NCI-H2196 treated with DMSO at 0.1 percent for 48 hours (cell line): ENCODE results near the gene ERICH6.
"Not testable (repeated sequence)": the region's sequence is repeated elsewhere in the genome, so short reads cannot be mapped to it uniquely, and the experiment has no call there.

ENCODE experiments used
- DNase-seq: peaks from one replicate; lab custom pipeline; 2025; ENCODE audit not compliant: unreplicated experiment; lab: John Stamatoyannopoulos, UW

ERICH6 gene

DNA sequence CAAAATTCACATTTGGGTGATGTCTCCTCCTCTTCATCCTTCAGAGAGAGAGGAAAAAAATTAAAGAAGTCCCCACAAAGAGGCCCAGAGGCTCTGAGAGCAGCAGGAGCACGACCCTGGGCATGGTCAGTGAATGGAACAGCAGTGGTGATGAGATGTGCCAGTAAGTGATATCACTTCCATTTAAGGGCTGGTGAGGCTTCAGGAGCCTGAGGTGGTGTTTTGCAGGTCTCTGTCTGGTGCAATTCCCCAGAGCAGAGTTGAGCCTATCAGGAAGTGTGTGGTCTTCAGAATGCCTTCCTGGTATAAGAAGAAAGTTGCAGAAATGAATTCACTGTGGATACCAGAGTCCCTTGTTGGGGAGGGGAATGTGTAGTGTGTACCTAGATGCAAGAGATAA is 21.4 kb downstream of the ERICH6 start:
- DNase-seq = no peak

DNA sequence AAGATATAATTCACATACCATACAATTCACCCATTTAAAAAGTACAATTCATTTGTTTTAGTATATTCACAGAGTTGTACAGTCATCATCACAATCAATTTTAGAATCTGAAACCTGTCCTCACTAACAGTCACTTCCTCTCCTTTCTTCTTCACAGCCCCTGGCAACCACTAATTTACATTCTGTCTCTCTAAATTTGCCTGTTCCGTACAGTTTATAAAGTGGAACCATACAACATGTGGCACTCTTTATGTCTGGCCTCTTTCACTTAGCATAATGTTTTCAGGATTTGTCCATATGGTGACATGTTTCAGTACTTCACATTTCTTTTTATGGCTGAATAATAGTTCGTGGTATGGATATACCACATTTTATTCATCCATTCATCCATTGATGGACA is 22.7 kb downstream of the ERICH6 start:
- DNase-seq = no peak

DNA sequence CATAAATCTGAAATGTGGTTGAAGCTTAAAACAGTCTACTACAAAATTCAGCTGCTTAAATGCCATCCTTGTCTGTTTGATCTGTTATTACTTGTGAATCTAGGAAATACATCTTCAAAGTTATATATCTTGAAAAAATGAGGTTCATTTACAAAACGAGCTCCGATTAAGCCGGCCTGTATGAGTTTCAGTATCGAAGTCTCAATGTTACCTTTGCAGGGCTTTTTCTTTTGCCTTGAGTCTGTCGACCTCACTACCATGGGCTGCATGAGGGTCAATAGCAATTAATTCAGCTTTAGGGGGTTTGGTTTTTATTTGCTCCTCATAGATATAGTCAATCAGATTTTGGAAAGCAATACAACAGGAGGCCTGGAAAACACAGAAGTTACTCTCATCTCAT is 23.2 kb downstream of the ERICH6 start:
- no peak for DNase-seq

DNA sequence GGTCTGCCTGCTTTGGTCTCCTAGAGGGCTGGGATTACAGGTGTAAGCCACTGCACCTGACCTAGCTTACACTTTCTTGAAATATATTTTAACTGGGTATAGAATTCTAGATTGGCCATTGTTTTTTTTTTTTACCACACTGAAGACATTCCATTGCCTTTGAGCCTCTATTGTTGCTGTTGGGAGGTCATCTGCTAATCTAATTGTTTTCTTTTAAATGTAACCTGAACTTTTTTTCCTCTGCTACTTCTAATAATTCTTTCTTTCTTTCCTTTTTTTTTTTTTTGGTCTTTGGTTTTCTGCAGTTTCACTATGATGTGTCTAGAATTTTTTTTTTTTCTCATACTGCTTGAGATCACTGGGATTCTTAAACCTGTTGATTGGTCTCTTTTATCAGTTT is 28.1 kb downstream of the ERICH6 start:
- DNase-seq = no peak

DNA sequence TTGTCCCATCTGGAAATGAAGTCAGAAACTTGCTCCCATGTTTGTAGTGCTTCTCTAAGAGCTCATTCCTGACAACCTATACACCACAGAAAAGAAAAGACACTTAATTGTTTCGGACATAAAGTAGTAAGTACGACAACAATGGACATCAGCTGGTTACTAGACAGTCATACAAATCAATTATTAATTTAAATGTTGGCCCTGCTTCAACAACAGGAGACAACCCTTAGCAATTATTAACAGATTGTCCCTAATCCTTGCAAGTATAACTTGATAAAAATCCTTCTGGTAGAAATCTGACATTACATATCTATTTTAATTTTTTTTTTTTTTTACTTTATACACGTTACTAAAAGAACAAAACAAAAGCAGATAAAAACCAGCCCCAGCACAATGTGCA is 29.8 kb downstream of the ERICH6 start:
- DNase-seq = no peak

DNA sequence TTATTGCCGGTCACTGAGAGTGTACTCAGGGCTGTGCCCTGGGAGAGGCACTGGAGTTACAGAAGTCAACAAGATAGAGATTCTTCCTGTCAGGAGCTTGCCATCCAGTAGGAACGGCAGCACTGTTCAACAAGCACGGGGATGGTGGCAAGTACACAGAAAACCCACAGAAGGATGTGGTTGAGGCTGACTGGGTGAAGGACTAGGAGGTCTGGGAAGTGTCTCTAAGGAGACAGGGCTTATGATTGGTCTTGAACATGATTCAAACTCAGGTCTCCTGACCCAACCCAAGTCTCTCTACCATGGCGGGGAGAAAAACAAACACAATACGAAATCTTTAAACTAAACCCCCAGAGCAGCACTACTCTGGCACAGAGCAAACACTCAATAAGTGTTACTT is 37.6 kb downstream of the ERICH6 start:
- no peak for DNase-seq

DNA sequence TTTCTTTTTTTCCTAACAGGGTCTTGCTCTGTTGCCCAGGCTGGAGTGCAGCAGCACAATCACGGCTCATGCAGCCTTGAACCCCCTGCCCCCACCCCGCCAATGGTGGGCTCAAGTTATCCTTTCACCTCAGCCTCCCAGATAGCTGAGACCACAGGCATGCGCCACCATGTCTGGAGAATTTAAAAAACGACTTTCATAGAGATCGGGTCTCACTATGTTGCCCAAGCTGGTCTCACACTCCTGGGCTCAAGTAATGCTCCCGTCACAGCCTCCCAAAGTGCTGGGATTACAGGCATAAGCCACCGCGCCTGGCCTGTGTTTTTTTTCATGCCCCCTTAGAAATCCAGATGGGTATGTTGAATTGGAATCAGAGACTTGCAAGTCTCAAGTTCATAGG is 40.3 kb downstream of the ERICH6 start:
- no peak for DNase-seq

DNA sequence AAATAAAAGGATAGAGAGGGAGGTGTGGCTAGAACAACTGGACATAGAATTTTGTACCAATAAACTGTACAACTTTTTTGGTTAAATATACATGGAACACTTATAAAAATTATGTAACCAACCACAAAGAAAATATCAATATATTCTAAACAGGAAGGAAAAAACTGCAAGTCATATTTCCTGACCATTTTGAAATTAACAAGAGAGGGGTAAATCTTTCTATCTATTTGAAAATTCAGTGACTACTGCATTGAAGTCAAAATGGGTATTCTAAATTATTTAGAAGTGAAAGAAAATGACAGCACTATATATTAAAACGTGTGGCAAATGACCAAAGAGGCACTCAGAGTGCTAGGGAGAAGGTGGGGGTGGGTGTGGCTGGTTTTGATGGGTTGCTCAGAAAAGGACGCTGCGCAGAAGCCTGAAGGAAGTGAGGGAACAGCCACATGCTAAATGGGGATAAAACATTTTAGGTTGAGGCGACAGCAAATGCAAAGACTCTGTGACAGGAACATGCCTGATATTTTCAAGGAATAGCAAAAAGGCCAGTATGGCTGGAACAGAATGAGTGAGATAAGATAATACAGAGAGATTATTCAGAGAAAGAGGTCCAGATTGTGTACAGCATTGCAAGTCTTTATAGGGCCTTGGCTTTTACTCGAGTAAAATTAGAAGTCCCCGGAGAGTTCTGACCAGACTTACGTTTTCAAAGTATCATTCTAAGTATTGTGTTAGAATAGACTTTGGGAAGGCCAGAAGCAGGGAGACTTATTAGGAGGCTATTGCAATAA is 41.1 kb downstream of the ERICH6 start:
- DNase-seq = no peak

DNA sequence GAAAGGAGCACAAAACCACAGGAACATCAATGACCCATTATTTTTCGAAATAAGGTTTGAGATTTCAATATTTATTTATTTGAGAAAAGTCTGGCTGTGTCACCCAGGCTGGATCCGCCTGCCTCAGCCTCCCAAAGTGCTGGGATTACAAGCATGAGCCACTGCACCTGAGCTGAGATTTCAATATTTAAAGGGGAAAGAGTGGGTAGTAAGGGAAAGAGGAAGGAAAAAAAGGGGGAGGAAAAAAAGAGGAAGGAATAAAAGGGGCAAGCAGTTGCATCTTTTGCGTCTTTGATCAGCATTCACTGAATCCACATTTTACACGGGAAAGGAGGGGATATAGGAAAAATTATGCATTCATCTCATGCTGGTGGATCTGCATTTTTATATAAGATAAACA is 47.4 kb downstream of the ERICH6 start:
- DNase-seq = no peak

DNA sequence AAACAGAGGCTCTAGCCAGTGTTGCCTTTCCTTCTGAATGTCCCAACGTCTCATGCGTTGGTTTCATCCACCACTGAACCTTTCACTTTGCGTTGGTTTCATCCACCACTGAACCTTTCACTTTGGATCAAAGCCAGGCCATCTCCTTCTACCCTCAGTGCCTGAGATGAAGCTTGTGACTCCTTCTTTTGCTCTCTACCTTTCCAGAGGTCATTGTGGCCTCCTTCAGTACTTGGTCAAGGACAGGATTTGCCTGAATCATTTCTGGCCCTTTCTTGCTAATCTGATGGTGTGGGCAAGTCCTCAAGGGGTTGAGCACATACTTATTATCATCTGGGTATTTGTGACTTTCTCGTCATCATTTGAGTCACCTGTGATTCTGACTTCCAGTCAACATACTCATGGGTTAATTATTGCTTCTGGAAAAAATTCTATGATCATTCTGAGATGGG is 50.6 kb downstream of the ERICH6 start:
- no peak for DNase-seq

DNA sequence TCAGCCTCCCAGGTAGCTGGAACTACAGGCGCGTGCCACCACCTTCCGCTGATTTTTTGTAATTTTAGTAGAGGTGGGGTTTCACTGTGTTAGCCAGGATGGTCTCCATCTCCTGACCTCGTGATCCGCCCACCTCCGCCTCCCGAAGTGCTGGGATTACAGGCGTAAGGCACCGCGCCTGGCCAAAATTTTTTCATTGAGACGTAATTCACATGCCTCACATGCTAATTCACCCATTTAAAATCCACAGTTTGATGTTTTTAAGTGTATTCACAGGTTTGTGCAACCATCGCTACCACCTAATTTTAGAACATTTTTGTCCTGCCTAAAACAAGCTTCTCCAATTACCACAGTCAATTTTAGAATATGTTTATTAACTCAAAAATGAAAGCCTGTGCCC is 63.5 kb downstream of the ERICH6 start:
- no peak for DNase-seq

DNA sequence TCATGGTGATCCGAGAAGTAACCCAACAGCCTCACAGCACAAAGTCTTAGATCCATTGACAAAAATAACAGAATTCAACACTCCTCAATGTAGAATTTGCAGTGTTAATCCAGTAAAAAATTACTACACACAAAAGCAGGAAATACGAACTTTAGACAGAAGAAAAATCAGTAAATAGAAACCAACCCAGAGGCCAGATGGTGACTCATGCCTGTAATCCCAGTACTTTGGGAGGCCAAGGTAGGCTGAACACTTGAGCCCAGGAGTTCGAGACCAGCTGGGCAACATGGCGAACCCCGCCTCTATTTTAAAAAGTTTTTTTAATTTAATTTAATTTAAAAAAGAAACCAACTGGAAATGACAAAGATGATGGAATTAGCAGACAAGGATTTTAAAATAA is 64.5 kb downstream of the ERICH6 start:
- DNase-seq = no peak

DNA sequence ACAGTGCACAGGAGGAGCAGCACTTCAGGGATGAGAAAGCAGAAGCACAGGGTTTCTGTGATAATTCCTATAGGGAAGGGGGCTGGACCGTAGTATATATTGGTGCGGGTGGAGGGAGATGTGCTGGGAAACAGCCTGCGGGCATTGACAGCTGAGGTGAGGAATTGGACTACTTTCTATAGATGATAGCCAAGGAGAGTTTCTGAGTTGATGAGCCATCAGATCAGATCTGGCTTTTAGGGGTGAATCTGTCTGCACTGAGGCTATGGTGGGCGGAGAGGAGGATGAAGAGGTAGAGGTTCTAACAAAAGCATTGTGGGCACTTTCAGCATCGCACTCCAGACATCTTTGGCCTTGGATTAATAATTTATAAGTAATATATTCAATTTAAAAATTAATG is 67.5 kb downstream of the ERICH6 start:
- no peak for DNase-seq

DNA sequence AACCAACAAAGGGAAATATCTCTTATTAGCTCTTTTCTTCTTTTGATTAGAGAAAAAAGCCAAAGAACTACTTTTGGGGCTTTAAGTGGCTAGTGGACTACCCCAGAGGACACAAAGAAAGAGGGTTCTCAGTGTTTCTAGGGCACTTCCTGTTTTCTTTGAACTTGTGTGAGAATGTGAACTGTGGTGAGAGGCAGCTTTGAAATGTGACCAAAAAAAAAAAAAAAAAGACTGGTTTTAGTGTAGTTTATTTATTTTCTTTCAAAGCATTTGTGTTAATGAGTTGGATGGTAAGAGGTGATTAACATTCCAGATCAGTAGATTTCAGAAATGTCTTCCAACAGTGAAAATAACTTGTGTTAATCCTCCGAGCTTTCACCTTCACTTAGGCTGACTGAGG is 68.2 kb downstream of the ERICH6 start:
- no peak for DNase-seq

DNA sequence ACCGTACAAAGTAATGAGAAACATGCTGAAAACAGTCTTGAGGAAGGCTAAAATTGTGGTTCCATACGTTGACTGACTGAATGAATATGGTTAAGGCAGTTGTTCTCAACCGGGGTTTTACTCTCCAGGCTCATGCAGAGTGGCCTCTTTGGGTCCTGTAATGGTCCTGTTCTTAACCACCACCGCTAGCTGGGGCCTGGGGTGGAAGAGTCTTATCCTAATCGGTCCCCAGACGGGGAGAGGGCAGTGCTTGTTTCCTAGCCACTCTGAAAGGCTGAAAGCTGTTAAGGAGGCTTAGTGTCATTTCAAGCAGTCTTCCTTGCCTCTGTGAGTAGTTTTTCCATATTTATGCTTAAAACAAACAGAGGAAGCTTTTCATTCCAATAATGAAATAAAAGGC is 68.6 kb downstream of the ERICH6 start:
- DNase-seq = no peak

DNA sequence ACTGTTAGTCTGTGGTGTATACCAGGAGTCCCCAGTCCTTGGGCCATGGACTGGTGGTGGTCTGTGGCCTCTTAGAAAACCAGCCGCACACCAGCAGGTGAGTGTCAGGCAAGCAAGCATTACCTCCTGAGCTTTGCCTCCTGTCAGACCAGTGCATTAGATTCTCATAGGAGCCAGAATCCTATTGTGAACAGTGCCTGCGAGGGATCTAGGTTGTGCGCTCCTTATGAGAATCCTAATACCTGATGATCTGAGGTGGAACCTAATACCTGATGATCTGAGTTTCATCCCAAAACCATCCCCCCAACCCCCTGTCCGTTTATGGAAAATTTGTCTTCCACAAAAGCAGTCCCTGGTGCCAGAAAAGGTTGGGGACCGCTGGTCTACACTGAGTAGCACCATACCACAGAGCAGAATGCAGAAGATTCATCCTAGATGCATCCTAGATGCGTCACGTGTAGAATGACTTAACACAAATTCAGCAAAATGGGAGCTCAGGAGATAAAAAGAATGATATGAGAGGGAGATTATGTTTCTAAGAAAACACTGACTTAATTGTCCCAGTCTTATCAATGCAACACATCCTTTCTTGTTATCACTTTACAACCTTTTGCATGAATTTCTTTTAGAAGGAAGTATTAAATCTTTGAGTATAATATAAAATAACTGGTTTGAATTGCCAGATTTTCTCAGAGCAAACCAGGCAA is 72.1 kb downstream of the ERICH6 start:
- DNase-seq = no peak

DNA sequence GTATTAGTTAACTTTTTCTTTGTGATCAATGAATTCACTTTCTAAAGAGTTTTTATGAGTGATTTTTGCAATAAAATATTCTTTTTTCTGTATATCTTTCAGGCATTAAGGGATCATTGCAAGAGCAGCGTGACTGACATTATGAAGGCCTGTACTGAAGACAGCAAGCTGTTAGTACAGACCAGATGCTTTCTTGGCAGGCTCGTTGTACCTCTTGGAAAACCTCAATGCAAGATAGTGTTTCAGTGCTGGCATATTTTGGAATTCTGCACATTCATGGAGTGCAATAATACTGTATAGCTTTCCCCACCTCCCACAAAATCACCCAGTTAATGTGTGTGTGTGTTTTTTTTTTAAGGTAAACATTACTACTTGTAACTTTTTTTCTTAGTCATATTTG is 76.2 kb downstream of the ERICH6 start:
- DNase-seq = no peak

DNA sequence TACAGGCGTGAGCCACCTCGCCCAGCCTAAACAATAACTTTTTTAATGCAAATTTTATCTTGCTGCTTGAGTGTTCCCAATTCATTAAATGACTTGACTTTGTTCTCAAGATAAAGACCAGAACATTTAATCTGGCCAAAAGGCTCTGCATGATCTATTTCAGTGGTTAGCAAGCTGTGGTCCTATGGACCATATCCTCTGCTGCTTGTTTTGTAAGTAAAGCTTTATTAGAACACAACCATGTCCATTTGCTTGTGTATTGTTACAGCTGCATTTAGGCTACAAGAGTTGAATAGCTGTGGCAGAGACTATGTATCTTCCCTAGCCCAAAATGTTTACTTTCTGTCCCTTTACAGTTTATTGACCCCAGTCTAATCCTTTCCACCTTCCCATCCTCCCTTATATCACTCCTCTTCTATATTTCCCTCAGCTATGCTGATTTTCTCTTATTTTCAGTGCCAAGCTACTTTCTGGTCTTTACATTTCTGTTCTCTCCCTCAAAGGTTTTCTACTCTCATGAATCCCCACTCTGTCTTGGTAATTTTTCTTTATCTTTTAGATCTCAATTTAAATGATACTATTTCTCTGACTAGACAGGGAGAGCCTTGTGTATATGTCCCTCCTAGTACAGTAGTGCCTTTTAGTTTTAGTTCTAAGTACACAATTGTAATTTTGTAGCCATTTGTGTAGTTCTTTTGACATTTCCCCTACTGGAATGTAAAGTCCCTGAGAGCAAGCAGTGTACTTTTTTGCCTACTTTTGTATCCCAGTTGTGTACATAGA is 77.4 kb downstream of the ERICH6 start:
- DNase-seq = no peak

DNA sequence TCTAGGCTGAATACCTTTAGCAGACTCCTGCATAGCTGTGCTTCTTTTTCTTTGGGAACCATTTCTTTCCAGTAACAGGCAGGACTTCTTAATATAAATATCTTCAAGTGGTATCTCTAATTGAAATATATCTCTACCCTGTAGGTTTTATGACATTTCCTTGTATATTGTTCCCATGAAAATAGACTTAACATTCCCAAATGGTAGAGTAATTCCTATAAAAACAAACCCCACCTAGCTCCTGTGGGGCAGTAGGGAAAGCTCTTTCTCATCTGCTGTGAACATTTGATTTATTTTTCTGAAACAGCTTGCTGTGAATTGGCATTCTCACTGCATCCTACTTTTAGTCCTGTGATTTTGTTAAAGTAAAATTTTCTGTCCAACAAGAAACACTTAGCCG is 79.8 kb downstream of the ERICH6 start:
- DNase-seq = no peak

DNA sequence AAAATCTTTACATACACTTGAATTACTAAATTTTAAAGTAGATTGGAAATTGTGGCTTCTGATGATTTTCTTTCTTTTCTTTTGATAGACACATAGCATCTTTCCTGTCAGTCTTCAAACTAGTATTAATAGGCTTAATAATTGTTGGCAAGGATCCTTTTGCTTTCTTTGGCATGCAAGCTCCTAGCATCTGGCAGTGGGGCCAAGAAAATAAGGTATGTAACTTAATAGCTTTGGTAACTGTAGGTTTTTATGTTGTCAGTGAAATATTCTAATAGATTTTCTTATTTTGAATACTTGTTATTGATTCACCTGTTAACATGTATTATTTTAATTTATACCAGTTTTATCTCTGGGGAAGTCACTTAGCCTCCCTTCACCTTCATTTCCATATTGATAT is 80.8 kb downstream of the ERICH6 start:
- not testable (repeated sequence) for DNase-seq

DNA sequence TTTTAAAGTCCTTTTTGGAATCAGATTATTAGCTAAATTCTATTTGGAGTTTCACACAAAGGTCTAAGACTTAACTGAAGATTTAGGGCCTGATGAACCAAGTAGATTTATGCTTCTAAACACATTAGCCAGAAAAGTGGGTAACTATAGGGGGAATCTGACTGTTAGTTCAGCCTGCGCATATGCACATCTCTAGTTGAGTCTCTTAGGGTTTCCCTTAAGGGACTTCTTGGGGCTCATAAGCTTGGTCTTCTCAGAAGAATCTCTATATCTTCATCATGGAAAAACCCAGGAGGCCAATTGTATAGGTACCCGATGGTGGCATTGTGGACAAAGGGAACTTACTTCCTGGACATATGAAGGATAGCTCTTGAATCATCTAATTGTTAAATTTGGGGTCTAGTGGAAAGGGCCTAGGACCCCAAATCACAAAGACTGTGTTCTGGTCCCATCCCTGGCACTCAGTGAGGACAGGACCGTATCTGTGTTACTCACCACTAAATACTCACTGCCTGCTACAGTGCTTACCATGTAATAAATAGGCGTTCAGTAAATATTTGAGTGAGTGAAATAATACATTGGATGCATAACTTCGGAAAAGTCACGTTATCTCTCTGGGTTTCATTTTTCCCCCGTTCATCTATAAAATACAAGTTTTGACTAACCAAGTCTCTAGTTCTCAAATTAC is 83.6 kb downstream of the ERICH6 start:
- DNase-seq = no peak
